Left forelimb (tissue), 1 donor: ENCODE data around the gene ERICH6.
"Not testable (repeated sequence)": the region's sequence is repeated elsewhere in the genome, so short reads cannot be mapped to it uniquely, and the experiment has no call there.

ENCODE experiments used
- DNase-seq: peaks from one replicate; pipeline ENCODE4 v3.0.0-alpha.2; 2018; ENCODE audit warnings: low spot score

Gene ERICH6

GRCh38 chr3:150682279-150682678, 21.4 kb downstream of the ERICH6 start:
- no peak for DNase-seq

GRCh38 chr3:150681057-150681456, 22.7 kb downstream of the ERICH6 start:
- DNase-seq, result no peak

- no peak for DNase-seq
Measured at GRCh38 chr3:150680562-150680961, 23.2 kb downstream of the ERICH6 start.

- DNase-seq, result no peak
Measured at GRCh38 chr3:150675587-150675986, 28.1 kb downstream of the ERICH6 start.

- no peak for DNase-seq
Measured at GRCh38 chr3:150673966-150674365, 29.8 kb downstream of the ERICH6 start.

- no peak for DNase-seq
Measured at GRCh38 chr3:150666167-150666566, 37.6 kb downstream of the ERICH6 start.

- DNase-seq, result no peak
Measured at GRCh38 chr3:150663461-150663860, 40.3 kb downstream of the ERICH6 start.

- no peak for DNase-seq
Measured at GRCh38 chr3:150662410-150663200, 41.1 kb downstream of the ERICH6 start.

GRCh38 chr3:150656316-150656715, 47.4 kb downstream of the ERICH6 start:
- DNase-seq, result no peak

- DNase-seq, result no peak
Measured at GRCh38 chr3:150653110-150653561, 50.6 kb downstream of the ERICH6 start.

- DNase-seq, result no peak
Measured at GRCh38 chr3:150640256-150640655, 63.5 kb downstream of the ERICH6 start.

- DNase-seq, result no peak
Measured at GRCh38 chr3:150639262-150639661, 64.5 kb downstream of the ERICH6 start.

- no peak for DNase-seq
Measured at GRCh38 chr3:150636258-150636657, 67.5 kb downstream of the ERICH6 start.

GRCh38 chr3:150635526-150635925, 68.2 kb downstream of the ERICH6 start:
- DNase-seq, result no peak

GRCh38 chr3:150635076-150635475, 68.6 kb downstream of the ERICH6 start:
- no peak for DNase-seq

GRCh38 chr3:150631515-150632221, 72.1 kb downstream of the ERICH6 start:
- DNase-seq, result no peak

GRCh38 chr3:150627557-150627956, 76.2 kb downstream of the ERICH6 start:
- DNase-seq, result no peak

GRCh38 chr3:150626148-150626930, 77.4 kb downstream of the ERICH6 start:
- DNase-seq, result no peak

GRCh38 chr3:150623945-150624344, 79.8 kb downstream of the ERICH6 start:
- DNase-seq, result no peak

- not testable (repeated sequence) for DNase-seq
Measured at GRCh38 chr3:150622955-150623354, 80.8 kb downstream of the ERICH6 start.

GRCh38 chr3:150620002-150620689, 83.6 kb downstream of the ERICH6 start:
- no peak for DNase-seq
